Dendritic cell treated with granulocyte-macrophage colony-stimulating factor and Interleukin-4, amounts not matched to agents 40 ng/mL and 50 ng/mL, for 4 days (primary cell): ENCODE measurements around the gene TBC1D24.

Experiments
- H3K27ac Mint-ChIP-seq: one replicate; pipeline ENCODE4 v1.8.0; 2022; ENCODE audit warnings: mild to moderate bottlenecking, mixed read lengths
- H3K27me3 Mint-ChIP-seq: one replicate; pipeline ENCODE4 v1.8.0; 2022; ENCODE audit warnings: mild to moderate bottlenecking, mixed read lengths
- H3K36me3 Mint-ChIP-seq: one replicate; pipeline ENCODE4 v1.8.0; 2022; ENCODE audit warnings: low read depth, mixed read lengths
- H3K4me1 Mint-ChIP-seq: one replicate; pipeline ENCODE4 v1.8.0; 2022; ENCODE audit warnings: low read depth, mixed read lengths
- H3K4me3 Mint-ChIP-seq: one replicate; pipeline ENCODE4 v1.8.0; 2022; ENCODE audit warnings: mild to moderate bottlenecking, moderate library complexity, mixed read lengths
- H3K9me3 Mint-ChIP-seq: one replicate; pipeline ENCODE4 v1.8.0; 2022; ENCODE audit warnings: mixed read lengths
- intact Hi-C: fragments of 100-400 bp; cut with micrococcal nuclease; formaldehyde crosslinking; loops from one replicate; pipeline ENCODE4 v1.15.0; 2022

TBC1D24 gene

DNA sequence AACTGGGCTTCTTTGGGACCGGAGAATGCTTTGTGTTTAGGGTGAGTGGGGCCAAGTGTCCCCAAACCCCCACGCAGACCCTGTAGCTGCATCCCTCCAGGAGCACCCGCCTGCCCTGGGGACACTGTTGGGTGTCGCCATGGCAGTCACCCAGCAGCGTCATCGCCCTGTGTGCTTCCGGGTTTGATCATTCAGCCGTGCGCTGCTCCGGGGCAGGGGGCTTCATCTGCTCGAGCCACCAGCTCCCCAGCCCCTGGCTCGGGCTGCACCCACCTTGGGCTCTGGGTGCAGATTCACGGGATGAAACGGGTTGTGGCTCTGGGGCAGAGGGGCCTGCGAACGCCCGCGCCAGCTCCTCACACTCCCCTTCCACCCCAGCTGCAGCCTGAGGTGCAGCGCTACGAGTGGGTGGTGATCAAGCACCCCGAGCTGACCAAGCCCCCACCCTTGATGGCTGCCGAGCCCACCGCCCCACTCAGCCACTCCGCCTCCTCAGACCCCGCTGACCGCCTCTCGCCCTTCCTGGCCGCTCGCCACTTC is 25.0 kb downstream of the TBC1D24 start:
- Mint-ChIP-seq H3K4me1 (peaks cover 47% of the 10 kb centered on the region), H3K27me3 (no peaks in the 10 kb centered on the region), H3K27ac (no peak overlapping the region), H3K4me3 (no peak overlapping the region), H3K9me3 (no peaks in the 10 kb centered on the region), H3K36me3 (peaks cover 60% of the 10 kb centered on the region)
- intact Hi-C loops = loop anchor here (2.0 to 10.0 kb wide), 2 partner anchors 25 to 235 kb away; partner anchors contain the start of genes RNPS1 and TBC1D24

GRCh38 chr16:2500430-2500917 is 25.5 kb downstream of the TBC1D24 start:
- Mint-ChIP-seq H3K36me3 (peaks cover 59% of the 10 kb centered on the region), H3K4me3 (no peak overlapping the region), H3K9me3 (no peaks in the 10 kb centered on the region), H3K4me1 (peaks cover 52% of the 10 kb centered on the region), H3K27me3 (no peaks in the 10 kb centered on the region), H3K27ac (no peak overlapping the region)
- intact Hi-C loops = loop anchor here (2.0 to 10.0 kb wide), 2 partner anchors 26 to 236 kb away; partner anchors contain the start of genes RNPS1 and TBC1D24

GRCh38 chr16:2500918-2501750 is 26.2 kb downstream of the TBC1D24 start:
- Mint-ChIP-seq H3K9me3 (no peaks in the 10 kb centered on the region), H3K4me1 (peaks cover 58% of the 10 kb centered on the region), H3K27me3 (no peaks in the 10 kb centered on the region), H3K27ac (peak overlapping the region; percentile 72), H3K36me3 (peaks cover 53% of the 10 kb centered on the region), H3K4me3 (peak overlapping the region; percentile 71)
- intact Hi-C loops = loop anchor here (1.0 to 10.0 kb wide), 4 partner anchors 26 to 236 kb away; partner anchors contain the start of genes RNPS1 and TBC1D24

DNA sequence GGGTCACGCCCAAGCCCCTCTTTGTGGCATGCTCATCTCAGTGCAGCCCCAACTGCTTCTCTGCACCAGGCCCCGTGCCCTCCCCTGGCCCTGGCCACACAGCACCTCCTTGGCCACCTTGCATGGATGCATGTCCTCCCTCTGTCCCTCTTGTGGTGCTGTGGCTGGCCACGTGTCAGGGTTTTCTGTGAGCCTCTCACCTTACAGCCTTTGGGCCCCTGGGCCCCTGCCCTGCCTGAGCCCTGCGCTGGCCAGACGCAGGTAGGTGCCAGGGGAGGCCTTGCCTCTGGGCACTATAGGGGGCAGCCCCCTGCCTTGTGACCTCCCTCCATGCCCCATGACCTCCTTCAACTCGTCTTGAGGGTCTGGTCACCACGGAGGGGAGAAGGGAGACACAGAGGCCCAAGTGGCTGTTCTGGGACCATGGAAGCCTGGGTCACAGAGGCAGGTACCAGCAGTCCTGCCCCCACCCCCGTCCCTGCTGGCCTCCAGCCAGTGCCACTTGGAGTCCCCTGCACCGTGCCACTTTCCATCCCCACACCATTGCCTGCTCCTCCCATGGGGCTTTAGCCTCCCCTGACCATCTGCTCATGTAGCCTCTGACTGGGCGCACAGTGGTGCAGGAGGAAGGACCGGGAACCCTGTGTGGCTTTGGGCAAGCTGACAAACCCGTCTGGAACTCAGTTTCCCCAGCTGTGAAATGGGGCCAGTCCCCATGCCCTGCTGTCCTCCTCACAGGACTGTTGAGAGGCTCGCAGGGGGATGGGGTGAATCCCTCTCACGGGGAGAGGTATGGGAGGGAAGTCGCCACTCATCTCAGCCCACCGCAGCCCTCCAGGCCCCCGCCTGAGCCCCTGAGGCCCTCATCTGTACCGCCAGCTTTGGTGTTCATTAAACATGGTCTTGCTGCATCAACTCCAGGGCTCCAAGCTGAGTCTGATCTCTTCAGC is 27.3 kb downstream of the TBC1D24 start:
- Mint-ChIP-seq H3K27ac (peak overlapping the region; percentile 72), H3K9me3 (no peaks in the 10 kb centered on the region), H3K36me3 (peaks cover 42% of the 10 kb centered on the region), H3K4me3 (peak overlapping the region; percentile 71), H3K27me3 (no peaks in the 10 kb centered on the region), H3K4me1 (peaks cover 64% of the 10 kb centered on the region)
- intact Hi-C loops = loop anchor here (1.0 to 10.0 kb wide), 4 partner anchors 27 to 237 kb away; partner anchors contain the start of genes RNPS1 and TBC1D24

DNA sequence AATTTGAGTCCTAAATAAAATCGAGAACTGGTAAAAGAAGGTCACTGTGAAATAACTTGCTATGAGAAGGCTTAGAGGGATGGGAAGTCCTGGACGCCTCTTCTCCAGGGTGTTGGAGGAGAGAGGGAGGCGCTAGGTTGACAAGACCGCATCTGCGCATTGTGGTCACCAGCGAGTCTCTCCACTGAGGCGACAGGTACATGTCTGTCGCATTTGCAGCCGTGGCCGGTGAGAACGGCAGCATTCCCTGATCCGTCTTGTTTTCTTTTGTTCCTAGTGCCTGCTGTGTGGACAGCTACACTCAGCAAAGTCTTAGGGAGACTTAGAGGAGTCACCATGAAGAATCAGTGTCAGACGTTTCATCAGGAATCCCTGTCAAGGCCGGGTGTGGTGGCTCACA is 30.8 kb downstream of the TBC1D24 start:
- no peak overlapping the region for H3K4me3 Mint-ChIP-seq
- H3K36me3 Mint-ChIP-seq = peaks cover 7% of the 10 kb centered on the region
- H3K27me3 Mint-ChIP-seq = no peaks in the 10 kb centered on the region
- no peaks in the 10 kb centered on the region for H3K9me3 Mint-ChIP-seq
- H3K27ac Mint-ChIP-seq = peak overlapping the region; percentile 99
- peaks cover 83% of the 10 kb centered on the region for H3K4me1 Mint-ChIP-seq
- intact Hi-C loops = loop anchor here (10.0 kb wide), 1 partner anchor 241 kb away; the partner anchor contains the start of gene RNPS1

GRCh38 chr16:2507052-2507659 is 32.2 kb downstream of the TBC1D24 start:
- Mint-ChIP-seq H3K4me3 (peak overlapping the region; percentile 75), H3K27ac (peak overlapping the region; percentile 99), H3K27me3 (peaks cover under 1% of the 10 kb centered on the region), H3K4me1 (peaks cover 87% of the 10 kb centered on the region), H3K9me3 (no peaks in the 10 kb centered on the region), H3K36me3 (peaks cover 6% of the 10 kb centered on the region)
- intact Hi-C loops = loop anchor here (10.0 kb wide), 1 partner anchor 242 kb away; the partner anchor contains the start of gene RNPS1

DNA sequence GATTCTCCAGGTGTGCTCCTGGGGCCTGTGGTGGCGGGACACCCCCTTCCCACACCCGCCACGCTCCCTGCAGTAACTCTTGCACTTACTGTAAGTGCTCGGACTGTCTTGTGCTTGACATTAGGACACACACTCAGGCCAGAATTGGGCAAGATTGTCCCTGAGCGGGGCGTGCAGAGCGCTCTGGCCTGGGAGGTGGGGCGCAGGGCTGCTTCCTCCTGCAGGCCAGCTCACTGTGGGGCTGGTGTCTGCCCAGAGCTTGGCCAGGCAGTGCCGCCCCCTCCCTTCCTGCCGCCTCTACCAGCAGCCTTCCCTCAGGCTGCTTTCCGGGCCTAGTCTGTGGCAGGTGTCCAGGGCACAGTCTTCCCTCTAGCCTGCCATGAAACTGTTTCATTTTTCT is 32.7 kb downstream of the TBC1D24 start:
- peaks cover 5% of the 10 kb centered on the region for H3K27me3 Mint-ChIP-seq
- peak overlapping the region; percentile 99 for H3K27ac Mint-ChIP-seq
- peak overlapping the region; percentile 75 for H3K4me3 Mint-ChIP-seq
- intact Hi-C loops = loop anchor here (10.0 kb wide), 1 partner anchor 243 kb away; the partner anchor contains the start of gene RNPS1
- peaks cover 87% of the 10 kb centered on the region for H3K4me1 Mint-ChIP-seq
- peaks cover 6% of the 10 kb centered on the region for H3K36me3 Mint-ChIP-seq
- no peaks in the 10 kb centered on the region for H3K9me3 Mint-ChIP-seq

DNA sequence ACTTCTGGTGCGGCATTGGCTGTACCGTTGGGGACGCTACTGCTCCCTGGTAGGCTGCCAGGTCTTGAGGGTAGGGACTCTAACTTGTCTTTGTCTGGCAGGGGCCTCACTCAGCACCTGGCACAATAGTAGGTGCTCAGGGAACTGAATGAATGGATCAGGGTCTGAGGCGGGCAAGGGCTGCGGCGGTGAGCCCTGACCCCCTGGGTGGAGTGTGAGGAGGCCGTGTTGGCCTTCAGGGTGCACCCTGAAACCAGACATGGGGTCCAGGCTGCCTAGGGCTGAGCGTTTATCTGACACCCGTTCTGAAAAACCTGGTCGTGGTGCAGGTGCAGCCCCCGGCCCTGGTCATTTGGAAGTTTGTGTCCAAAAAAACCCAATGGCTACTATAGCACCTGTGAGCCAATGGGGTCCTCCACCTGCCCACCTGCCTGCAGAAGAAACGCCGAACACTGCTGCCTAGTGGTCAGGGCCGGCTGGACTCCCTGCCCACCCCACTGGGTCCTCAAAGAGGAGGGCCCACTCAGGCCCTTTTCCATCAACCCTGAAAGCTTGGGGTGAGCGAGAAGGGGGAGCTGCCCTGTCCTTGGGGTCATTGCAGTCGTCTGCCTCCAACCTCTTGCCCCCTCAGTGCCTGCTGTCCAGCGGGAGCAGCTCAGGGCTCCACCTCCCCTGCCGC is 33.9 kb downstream of the TBC1D24 start:
- Mint-ChIP-seq H3K4me1 (peaks cover 90% of the 10 kb centered on the region), H3K27ac (peak overlapping the region; percentile 99)
- intact Hi-C loops = loop anchor here (10.0 kb wide), 1 partner anchor 244 kb away; the partner anchor contains the start of gene RNPS1

GRCh38 chr16:2511128-2511800 is 36.3 kb downstream of the TBC1D24 start:
- Mint-ChIP-seq H3K36me3 (peaks cover 27% of the 10 kb centered on the region), H3K4me3 (peak overlapping the region; percentile 14), H3K27me3 (peaks cover 7% of the 10 kb centered on the region), H3K9me3 (no peaks in the 10 kb centered on the region), H3K4me1 (peaks cover 83% of the 10 kb centered on the region), H3K27ac (peak overlapping the region; percentile 99)
- intact Hi-C loops = no loop called here

More for the DNA sequence above, 33.9 kb downstream of the TBC1D24 start:
- peaks cover 9% of the 10 kb centered on the region for H3K36me3 Mint-ChIP-seq
- no peak overlapping the region for H3K4me3 Mint-ChIP-seq
- H3K9me3 Mint-ChIP-seq = no peaks in the 10 kb centered on the region
- peaks cover 7% of the 10 kb centered on the region for H3K27me3 Mint-ChIP-seq

GRCh38 chr16:2511996-2512734 is 37.2 kb downstream of the TBC1D24 start:
- peak overlapping the region; percentile 99 for H3K27ac Mint-ChIP-seq

GRCh38 chr16:2512735-2513404 is 37.9 kb downstream of the TBC1D24 start:
- H3K27me3 Mint-ChIP-seq = peaks cover 7% of the 10 kb centered on the region
- no peaks in the 10 kb centered on the region for H3K9me3 Mint-ChIP-seq
- intact Hi-C loops = no loop called here
- H3K36me3 Mint-ChIP-seq = peaks cover 43% of the 10 kb centered on the region
- peak overlapping the region; percentile 73 for H3K4me3 Mint-ChIP-seq
- peak overlapping the region; percentile 99 for H3K27ac Mint-ChIP-seq
- H3K4me1 Mint-ChIP-seq = peaks cover 83% of the 10 kb centered on the region

More at GRCh38 chr16:2511996-2512734, 37.2 kb downstream of the TBC1D24 start:
- Mint-ChIP-seq H3K9me3 (no peaks in the 10 kb centered on the region), H3K4me1 (peaks cover 83% of the 10 kb centered on the region), H3K4me3 (peak overlapping the region; percentile 73), H3K36me3 (peaks cover 36% of the 10 kb centered on the region), H3K27me3 (peaks cover 7% of the 10 kb centered on the region)
- intact Hi-C loops = no loop called here
